HG03103 (cell line): ENCODE results near the gene HPCAL1.
"Not testable (repeated sequence)": the region's sequence is repeated elsewhere in the genome, so short reads cannot be mapped to it uniquely, and the experiment has no call there.

Experiments used
- ATAC-seq: cut with Tn5 transposase; IDR thresholded peaks from one replicate; pipeline ENCODE4 v1.9.1; 2021; ENCODE audit warnings: low read depth; ENCODE audit not compliant: unreplicated experiment

The HPCAL1 gene

DNA sequence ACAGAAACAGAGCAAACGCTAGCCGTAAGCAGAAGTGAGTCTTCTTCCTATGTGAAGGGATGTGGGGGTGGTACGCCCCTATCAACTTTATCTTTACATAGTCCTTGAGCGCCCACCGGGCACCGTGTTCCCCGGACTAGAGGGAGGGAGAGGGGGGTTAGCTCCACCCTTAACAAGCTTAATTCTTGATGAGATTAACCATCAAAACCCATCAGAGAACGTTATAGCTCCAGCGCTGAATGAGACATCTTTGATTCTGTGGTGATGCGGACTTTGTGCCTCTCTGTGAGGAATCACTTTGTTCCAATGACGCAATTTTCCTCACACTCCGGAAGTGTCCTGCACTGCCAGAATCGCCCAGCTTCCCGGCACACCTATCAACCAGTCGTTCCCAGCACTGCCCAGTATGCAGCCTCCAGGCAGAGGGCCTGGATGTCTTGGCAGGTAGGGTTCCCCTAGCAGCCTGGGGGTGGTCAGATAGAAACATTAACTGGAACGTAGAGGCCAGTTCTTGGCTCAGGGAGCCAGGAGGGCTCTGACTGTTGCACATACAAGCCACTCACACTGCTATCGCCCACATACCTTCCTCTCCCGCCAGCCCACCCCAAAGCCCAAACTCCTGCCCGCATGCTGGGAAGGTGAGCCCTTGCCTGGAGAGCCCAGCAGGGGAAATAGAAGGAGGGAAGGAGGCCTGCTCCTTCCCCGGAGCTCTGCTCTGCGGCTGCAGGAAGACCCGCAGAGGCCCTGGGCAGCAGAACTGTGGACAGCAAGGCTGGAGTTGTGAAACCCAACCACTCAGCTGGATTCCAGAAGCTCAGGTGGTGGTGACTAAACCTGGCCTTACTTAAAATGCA lies 147.4 kb downstream of the HPCAL1 start:
- ATAC-seq: no peak

DNA sequence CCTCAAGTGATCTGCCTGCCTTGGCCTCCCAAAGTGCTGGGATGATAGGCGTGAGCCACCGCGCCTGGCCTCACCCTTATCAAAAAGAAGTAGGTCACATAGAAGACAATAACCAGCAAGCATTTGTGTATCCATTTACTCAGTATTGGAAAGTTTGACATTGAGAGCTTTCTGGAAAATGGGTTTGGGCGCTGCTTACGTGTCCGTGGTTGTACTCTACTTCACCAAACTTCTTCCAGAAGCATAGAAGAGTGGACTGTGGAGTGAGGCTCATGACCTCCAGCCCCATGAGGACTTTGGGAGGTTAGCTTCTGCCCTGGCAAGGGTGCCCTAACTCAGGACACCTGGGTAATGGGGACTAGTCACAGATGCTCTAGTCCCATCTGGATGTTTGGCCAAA lies 149.1 kb downstream of the HPCAL1 start:
- ATAC-seq: no peak

DNA sequence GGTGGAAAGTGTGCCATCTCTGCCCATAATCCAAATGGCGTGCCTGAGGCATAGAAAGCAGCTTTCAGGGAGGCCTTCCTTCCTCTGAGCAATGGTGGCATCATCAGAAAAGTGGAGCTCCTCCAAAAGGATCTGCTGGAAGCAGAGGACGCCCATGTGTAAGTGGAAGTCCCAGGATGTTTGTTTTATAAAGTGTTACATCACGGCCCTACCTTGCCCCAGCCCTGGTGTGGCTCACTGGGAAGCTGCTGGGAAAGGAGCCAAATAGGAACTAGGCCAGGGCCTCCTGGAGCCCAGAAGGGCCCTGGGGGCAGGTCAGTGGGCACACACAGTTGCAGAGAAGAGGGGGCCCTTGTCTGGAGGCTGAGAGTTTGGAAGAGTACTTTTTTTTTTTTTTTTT lies 149.6 kb downstream of the HPCAL1 start:
- no peak for ATAC-seq

DNA sequence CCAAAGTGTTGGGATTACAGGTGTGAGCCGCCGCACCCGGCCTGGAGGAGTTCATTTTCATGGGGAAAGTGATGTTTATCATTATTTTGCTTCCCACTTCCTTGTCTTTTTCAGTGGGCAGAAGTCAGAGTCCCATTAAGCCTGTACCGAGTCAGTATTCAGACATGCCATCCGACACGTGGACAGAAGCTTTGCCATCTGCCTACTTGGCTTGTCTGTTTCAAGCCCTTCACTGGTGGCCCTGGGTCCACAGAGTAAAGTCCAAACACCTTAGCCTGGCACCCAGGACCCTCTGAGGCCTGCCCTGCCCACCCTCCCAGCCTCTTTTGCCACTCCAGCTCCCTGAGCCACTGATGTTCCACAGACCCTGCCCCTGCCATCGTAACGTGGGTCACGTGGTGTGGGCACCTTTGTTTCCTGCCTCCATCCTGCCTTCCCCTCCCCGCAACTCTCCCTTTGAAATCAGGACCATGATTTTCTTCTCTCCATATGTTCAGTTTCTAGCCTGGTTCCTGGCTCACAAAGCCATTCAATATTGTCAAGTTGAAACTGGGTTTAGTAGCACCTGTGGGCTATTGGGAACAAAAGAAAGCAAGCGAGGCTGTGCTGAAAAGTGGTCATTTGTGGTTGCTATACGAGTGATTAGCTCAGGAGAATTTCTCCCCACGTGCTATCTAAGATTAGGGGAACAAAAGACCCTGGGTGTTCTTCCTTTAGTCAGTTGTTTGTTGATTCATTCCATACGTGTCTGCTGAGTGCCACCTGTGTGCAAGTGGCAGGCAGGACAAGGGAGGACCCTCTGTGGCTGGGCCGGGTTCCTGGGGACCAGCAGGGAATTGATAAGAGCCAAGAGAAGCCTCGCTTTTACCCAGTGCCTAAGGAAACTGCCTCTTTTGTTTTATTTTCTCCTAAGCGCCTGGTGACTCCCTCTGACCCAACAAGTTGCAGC lies 150.5 kb downstream of the HPCAL1 start:
- ATAC-seq: no peak

DNA sequence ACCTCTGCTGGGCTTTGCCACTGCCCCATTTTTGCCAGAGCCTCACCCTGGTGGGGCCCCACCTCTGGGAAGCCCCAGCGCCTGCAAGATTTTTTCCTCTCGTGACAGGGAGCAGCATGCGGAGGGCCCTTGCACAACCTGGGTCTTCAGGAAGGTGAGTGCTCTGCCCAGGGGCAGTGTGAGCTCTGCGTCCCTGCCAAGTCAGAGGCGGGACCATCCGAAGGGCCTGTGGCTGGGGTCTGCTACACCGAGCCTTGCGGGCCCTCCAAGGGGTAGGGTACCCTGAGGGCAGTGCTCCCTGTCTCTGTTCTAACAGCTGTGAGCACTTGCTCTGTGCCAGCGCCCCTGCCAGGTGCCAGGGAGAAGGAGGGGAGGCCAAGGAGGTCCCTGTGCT lies 151.2 kb downstream of the HPCAL1 start:
- no peak for ATAC-seq

DNA sequence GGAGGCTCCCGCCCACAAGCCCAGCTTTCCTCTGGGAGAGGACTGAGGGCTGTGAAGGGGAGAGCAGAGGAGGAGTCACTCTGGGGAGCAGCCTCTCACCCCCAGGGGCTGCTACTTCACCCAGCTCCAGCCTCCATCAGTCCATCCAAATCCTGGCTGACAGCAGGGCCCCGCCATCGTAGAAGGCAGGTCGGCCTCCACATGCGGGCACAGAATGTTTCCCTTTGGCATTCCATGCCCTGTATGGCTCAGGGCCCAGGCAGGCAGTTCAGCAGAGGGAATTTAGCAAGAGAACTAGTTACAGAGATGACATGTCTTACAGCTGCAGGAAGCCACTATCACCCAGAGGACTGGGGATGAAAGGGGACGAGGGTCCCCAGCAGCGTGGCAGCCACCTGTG lies 151.8 kb downstream of the HPCAL1 start:
- ATAC-seq: no peak

DNA sequence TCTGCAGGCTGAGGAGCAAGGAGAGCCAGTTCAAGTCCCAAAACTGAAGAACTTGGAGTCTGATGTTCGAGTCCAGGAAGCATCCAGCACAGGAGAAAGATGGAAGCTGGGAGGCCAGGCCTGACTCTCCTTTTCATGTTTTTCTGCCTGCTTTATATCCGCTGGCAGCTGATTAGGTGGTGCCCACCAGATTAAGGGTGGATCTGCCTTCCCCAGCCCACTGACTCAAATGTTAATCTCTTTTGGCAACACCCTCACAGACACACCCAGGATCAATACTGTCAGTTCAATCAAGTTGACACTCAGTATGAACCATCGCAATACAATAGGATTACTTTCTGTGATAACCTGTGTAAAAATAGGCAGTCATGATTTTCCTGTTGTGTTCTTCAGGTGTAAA lies 154.5 kb downstream of the HPCAL1 start:
- ATAC-seq: not testable (repeated sequence)

DNA sequence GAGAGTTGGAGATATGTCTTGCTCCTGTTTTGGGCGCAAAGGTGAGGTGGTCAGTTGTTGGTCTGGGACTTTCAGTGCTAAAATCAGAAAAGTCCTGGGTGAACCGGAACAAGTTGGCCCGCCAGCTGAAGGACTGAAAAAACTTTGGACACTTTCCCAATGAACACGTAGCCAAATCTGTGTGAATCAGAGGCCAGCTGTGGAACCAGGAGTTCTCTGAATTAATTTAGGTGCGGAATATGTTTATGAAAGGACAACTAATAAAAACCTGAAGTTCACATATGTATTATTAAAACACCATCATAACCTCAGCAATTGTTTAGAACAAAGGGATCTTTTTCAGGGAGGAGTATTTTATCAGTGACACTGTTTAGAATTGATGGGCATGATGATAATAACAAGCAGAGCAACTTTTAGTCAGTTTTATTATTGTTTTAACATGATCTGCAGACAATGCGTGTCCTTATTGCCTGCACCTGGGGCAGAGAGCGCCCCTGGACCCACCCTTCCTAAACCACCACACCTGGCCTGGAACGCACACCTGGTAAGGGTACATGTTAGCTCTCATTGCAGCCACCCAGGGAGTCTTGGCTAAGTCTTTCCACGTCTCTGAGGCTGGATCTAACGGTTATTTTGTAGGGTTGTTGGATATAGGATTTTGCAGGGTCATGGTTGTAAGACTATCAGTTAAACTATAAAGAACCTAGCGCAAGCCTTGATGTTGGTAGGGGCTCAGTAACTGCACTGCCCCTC lies 155.3 kb downstream of the HPCAL1 start:
- no peak for ATAC-seq

DNA sequence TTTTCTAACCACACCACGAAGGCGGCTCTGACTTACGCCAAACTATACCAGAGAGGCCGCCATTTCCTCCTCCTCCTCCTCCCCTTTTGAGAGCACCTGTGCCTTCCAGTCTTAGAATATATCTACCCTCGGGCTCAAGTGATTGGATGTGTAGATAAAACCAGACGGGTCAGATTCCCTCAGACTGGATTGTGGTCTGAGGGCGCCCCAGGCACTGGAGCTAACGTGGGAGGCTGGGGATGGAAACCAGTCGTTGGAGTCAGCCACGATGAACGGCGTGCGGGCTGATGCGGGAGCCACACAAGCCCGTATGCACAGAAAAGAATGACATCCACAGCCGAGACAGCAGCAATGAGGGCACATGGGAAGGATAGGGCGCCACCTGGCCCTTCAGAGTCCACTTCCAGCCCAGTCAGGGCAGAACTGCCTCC lies 157.7 kb downstream of the HPCAL1 start:
- ATAC-seq: no peak

DNA sequence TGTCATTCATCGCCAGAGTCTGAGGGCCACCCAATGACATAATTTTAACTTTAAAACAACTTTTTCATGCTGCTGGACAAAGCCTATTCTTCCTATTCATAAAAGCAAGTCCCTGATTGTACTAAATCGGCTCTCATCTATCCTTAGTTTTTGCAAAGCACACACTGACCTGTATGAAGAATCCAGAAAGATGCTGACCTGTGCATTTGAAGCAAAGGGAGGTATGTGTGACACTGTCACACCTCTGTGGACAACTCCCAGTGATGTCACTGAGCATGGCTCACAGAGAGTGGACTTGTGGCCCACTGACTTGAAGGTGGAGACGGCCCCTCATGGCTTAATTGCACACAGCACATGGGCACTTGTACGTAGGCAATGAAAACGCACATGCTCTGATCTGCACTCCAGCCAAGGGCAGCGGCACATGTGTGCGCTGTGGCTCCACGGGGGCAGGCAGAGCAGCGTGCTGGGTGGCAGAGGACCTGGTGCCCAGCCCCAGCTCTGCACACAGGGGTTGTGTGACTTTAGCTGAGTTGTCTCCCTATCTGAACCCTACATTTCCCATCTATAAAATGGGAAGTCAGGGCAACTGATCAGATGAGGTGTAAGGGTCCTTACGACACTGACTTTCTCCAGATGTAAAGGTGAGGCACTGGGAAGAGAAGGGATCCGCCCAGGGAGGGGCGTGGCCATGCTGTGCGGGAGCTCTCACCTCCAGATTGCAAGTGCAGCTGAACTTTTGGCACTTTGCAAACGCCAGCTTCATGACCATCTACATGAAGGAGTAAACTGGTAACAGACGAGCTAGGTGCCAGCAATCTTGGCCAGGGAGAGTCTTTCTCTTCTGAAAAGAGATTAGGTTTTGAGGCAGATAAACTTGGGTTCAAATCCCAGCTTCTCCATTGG lies 159.7 kb downstream of the HPCAL1 start:
- no peak for ATAC-seq

DNA sequence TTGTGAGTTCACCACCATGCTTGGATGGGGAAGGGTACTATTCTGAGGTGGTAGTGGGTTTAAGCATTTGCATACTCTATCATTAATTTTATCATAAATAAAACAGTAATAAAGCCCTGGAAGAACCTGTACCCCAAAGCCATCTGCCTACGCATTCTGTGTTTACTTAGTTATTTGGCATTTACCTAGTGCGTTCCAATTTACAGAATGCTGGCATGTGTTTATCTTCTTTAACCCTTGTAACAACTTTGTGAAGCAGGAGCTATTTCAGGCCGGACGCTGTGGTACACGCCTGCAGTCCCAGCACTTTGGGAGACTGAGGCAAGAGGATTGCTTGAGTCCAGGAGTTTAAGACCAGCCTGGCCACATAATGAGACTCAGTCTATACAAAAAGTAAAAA lies 163.2 kb downstream of the HPCAL1 start:
- no peak for ATAC-seq

DNA sequence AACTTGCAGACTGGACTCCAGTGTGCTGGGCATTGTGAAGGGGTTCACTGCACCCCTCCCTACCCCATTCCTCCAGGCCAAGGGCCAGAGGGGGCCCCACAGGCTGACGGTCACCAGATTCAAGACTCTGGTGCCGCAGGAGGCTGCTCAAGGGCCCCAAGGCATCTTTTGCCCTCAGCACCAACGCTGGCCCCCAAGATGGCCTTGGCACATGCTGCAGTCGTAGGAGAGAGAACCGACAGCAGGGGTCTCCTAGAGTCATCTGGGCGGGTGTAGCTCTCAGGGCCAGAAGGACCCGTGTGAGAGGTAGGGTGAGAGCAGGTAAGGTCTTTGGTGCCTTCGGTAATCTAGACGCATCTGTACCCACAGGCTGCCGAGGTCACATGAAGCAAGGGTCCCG lies 164.1 kb downstream of the HPCAL1 start:
- ATAC-seq: no peak

DNA sequence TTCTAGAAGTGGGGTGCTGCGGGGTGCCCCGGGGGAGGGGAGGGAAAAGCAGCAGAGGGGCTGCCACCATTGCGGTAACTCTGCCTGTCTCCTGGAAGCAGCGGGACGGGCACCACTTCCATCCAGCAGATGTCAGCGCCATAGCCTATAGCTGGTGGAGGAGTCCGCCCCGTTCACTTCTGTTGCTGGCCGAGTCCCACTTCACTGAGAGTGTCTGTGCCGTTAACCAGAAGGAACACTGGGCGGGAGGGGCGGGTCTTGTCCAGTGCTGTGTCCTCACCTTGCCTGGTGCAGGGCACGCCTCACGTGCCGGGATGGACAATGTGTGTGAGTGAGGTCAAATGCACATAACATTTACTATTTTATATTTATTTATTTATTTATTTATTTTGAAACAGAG lies 164.7 kb downstream of the HPCAL1 start:
- ATAC-seq: no peak

DNA sequence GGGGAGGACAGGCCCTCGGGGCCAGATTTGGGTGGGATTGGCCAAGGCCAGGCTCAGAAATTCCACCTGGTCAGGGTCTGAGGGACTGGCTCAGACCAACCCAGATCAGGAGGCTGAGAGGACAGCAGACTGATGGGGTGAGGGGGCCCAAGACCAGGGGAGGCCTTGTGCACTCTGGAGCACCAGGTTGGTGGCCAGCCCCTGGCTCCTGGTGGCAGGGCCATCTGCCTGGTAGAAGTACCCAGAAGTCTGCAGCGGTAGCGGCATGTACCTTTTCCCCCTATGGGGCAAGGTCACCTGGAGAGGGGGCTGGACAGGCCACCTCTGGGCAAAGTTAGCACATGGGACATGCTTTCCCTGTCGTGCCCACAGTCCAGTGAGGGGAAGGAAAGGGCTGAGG lies 166.6 kb downstream of the HPCAL1 start:
- ATAC-seq: no peak

DNA sequence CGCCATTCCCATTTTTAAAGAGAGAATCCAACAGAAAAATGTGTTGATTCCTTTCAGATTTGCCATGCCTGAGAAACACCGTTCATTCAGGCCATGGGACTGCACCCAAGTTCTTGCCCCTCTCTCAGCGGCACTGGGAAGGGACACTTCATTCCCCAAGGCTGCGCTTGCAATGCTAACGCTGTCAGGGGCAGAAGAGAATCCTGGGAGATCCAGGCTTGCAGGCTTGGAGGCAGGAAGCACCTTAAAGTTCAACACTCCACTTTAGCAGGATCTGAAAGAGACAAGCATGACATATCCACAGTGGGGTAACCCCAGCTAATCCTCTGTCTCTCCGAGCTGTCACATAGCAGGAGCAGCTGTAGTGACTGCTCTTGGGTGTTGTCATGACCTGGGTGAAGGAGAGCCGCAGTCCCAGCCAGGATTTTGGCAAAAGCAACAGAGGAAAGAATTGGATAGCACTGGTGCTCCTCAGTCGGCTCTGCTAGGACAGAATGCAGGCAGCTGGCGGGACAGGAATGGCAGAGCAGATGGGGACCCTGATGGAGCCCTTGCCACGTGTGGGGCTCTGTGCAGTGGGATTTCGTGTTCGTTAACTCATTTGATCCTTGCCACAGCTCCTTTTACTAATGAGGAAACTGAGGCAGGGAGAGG lies 167.4 kb downstream of the HPCAL1 start:
- no peak for ATAC-seq

DNA sequence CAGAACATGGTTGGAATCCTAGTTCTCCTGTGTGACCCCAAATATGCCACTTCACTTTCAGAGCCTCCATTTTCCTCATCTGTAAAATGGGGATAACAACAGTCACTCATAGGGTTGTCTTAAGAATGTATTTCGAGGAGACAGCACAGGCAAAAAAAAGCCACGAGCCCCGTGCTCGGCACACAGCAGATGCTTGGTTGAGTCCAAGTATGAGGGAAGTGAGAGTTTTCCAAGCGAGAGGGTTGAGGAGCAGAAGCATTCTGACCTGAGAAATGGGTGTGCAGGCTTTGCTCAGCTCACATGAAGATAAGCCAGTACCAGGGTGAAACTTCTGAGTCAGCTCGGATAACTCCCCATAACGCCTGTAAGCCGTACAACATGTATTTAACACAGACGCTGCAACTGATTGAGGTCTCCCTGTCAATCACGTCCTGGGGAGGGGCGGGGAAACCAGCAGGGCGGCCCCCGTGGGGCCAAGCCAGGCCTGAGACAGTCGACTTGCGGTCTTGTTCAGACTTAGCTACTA lies 168.4 kb downstream of the HPCAL1 start:
- no peak for ATAC-seq

DNA sequence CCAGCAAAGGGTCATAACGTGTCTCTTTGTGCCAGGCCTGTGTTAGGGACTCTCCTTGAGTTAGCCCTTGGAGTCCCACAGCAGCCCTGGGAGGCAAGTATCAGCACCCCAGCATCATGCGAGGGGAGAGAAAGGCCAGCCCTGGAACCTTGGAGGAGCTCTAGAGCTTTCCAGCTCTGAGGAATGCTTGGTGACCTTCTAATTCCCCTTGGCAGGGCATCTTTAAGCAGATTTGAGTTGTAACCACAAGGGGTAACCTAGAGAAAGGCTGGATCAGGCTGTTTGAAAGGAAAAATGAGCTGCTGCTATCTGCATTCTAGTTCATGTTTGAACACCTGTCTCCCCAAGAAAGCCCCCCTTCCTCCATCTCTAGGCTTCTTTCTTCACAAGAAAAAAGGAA lies 169.3 kb downstream of the HPCAL1 start:
- ATAC-seq: no peak

DNA sequence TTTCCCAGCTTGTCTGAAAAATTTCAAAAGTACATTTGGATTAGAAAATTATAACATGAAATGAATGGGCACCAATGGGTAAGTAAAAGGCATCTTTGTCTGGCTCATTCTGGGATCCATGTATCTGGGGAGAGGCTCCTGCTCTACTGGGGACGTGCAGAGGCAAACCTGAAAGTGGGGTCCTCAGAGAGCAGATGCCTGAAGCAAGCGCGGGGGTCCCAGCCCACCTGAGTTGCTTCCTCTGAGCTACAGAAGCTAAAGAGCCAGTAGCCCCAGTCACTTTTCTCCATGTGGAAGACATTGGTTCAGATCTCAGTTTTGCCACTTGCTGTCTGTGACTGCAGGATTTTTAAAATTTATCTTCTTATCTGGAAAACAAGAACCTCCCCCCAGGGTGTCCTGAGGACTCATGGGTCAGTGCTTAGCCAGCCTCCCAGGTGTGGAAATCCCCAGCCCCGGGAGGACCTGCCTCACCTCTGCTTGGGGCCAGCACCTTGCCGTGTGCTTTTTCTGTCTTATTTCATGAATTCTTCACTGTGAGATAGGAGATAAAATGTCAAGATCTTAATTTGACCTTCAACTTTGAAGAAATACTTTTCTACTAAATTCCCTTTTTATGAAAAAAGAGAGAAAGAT lies 170.5 kb downstream of the HPCAL1 start:
- ATAC-seq: no peak
